ENCODE data around the gene RHBDF2.

The RHBDF2 gene

DNA sequence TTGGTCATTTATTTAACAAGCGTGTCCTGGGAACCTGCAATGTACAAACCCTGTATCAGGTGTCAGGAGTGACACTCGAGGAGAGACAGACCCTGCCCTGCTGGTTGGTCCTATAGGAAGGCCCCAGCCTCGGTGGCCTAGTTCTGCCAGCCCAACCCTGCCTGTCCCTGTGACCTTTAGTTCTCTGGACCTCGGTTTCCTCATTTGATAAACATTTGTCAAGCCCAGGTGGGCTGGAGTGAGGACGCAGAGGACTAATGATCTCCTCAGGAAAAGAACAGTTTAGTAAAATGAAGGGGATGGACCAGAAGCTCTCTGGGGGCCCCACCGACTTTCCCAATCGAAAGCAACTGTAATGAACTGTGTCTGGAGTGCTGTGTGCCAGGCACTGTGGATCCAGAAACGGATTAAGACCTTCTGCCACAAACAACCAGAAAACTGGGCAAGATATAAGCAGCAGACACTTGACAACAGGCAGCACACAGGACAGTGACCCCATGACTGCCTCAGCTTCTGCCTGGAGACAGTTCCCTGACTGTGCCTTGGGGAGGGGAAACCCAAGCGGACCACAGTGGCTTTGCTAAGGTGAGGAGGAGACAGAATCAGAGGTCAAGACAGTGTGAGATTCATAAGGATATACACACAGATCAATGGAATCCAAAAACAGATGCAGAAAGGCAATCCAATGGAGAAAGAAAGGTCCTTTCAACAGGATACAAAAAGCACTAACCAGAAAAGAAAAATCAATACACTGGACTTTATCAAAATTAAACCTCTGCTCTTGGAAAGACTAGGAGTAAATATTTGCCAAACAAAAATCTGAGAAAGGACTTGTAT is 47.4 kb upstream of the RHBDF2 start:
- Histone ChIP-seq H3K4me1 (ENCODE audit: low read length) (no peaks in the 10 kb centered on the region), H3K9ac (ENCODE audit: low read length) (no peak overlapping the region), H2AFZ (ENCODE audit: low read length) (no peak overlapping the region), H3K36me3 (replicated peaks; ENCODE audit: insufficient read depth, low read length) (no peaks in the 10 kb centered on the region), H3K27me3 (replicated peaks; ENCODE audit: insufficient read depth, low read length) (peaks cover 23% of the 10 kb centered on the region), H4K20me1 (ENCODE audit: insufficient read depth, low read length) (no peaks in the 10 kb centered on the region), H3K79me2 (ENCODE audit: low read length) (no peaks in the 10 kb centered on the region), H3K4me3 (ENCODE audit: low read length) (no peak overlapping the region), H3K9me3 (replicated peaks; ENCODE audit: insufficient read depth, low read length) (no peaks in the 10 kb centered on the region), H3K27ac (ENCODE audit: low read length) (no peak overlapping the region), H3K9me2 (replicated peaks; ENCODE audit: insufficient read depth, low read length) (no peaks in the 10 kb centered on the region), H3K4me2 (ENCODE audit: low read depth, low read length) (no peak overlapping the region), H3F3A (ENCODE audit: insufficient read depth, low read length) (no peaks in the 10 kb centered on the region)
- TF ChIP-seq EZH2 (optimal IDR thresholded peaks at IDR 0.05; ENCODE audit: low read depth, low read length) (no peak), EZH2phosphoT487 (IDR thresholded peaks at IDR 0.05; ENCODE audit: low read length) (no peak)
- TF ChIP-seq, protein P1, sequence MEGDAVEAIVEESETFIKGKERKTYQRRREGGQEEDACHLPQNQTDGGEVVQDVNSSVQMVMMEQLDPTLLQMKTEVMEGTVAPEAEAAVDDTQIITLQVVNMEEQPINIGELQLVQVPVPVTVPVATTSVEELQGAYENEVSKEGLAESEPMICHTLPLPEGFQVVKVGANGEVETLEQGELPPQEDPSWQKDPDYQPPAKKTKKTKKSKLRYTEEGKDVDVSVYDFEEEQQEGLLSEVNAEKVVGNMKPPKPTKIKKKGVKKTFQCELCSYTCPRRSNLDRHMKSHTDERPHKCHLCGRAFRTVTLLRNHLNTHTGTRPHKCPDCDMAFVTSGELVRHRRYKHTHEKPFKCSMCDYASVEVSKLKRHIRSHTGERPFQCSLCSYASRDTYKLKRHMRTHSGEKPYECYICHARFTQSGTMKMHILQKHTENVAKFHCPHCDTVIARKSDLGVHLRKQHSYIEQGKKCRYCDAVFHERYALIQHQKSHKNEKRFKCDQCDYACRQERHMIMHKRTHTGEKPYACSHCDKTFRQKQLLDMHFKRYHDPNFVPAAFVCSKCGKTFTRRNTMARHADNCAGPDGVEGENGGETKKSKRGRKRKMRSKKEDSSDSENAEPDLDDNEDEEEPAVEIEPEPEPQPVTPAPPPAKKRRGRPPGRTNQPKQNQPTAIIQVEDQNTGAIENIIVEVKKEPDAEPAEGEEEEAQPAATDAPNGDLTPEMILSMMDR (IDR thresholded peaks at IDR 0.05; ENCODE audit: low read length) = no peak
- no peak for DNase-seq

DNA sequence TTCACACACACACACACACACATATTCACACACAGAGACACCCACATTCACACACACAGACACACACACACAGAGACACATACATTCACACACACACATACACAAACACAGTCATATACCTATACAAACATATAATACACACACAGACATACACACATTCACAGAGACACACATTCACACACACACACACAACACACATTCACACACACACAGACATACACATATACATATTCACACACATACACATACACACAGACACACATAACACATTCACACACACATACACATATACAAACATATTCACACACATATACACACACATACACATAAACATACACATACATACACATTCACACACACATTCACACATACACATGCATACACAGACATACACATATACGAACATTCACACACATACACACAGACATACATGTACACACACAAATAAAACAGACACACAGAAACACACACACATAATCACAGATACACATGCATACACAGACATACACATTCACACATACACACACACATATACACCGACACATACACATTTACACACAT is 46.5 kb upstream of the RHBDF2 start:
- Histone ChIP-seq H3K36me3 (replicated peaks; ENCODE audit: insufficient read depth, low read length) (no peaks in the 10 kb centered on the region), H3K4me1 (ENCODE audit: low read length) (no peaks in the 10 kb centered on the region), H3K4me3 (ENCODE audit: low read length) (no peak overlapping the region), H3K9ac (ENCODE audit: low read length) (no peak overlapping the region), H3K4me2 (ENCODE audit: low read depth, low read length) (no peak overlapping the region), H3K27me3 (replicated peaks; ENCODE audit: insufficient read depth, low read length) (peaks cover 32% of the 10 kb centered on the region), H3K27ac (ENCODE audit: low read length) (no peak overlapping the region), H2AFZ (ENCODE audit: low read length) (no peak overlapping the region), H3K9me3 (replicated peaks; ENCODE audit: insufficient read depth, low read length) (no peaks in the 10 kb centered on the region), H3F3A (ENCODE audit: insufficient read depth, low read length) (no peaks in the 10 kb centered on the region), H3K9me2 (replicated peaks; ENCODE audit: insufficient read depth, low read length) (no peaks in the 10 kb centered on the region), H3K79me2 (ENCODE audit: low read length) (no peaks in the 10 kb centered on the region), H4K20me1 (ENCODE audit: insufficient read depth, low read length) (no peaks in the 10 kb centered on the region)
- TF ChIP-seq EZH2 (optimal IDR thresholded peaks at IDR 0.05; ENCODE audit: low read depth, low read length) (no peak), EZH2phosphoT487 (IDR thresholded peaks at IDR 0.05; ENCODE audit: low read length) (no peak)
- TF ChIP-seq, protein P1 (IDR thresholded peaks at IDR 0.05; ENCODE audit: low read length) = no peak
- no peak for DNase-seq

DNA sequence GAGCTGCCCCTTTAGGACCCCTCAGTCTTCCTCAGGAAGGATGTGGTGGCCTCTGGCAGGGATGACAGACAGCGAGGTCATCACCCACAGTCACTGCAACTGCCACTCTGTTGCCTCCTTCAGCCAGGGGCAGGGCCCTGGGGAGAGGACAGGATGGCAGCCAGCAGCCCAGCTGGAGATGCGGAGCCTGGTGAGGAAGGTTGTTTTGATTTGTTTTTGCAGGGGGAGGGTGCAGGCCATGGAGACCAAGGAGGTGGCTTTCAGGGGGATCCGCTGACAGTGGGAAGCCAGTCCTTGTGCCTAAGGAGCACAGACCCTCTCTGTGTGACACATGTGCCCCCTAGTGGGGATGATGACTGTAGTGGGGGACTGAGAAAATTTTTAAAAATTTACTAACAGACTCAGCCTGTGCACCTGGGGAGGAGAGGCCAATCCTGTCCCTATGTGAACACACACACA is 46.0 kb upstream of the RHBDF2 start:
- H3K9me2 ChIP-seq (replicated peaks; ENCODE audit: insufficient read depth, low read length) = no peaks in the 10 kb centered on the region
- H2AFZ ChIP-seq (ENCODE audit: low read length) = no peak overlapping the region
- H3K27me3 ChIP-seq (replicated peaks; ENCODE audit: insufficient read depth, low read length) = peaks cover 37% of the 10 kb centered on the region
- no peaks in the 10 kb centered on the region for H3K79me2 ChIP-seq (ENCODE audit: low read length)
- no peak overlapping the region for H3K4me3 ChIP-seq (ENCODE audit: low read length)
- H3K4me2 ChIP-seq (ENCODE audit: low read depth, low read length) = no peak overlapping the region
- no peaks in the 10 kb centered on the region for H4K20me1 ChIP-seq (ENCODE audit: insufficient read depth, low read length)
- no peaks in the 10 kb centered on the region for H3K9me3 ChIP-seq (replicated peaks; ENCODE audit: insufficient read depth, low read length)
- H3K36me3 ChIP-seq (replicated peaks; ENCODE audit: insufficient read depth, low read length) = no peaks in the 10 kb centered on the region
- TF ChIP-seq, protein P1 (IDR thresholded peaks at IDR 0.05; ENCODE audit: low read length) = peak; percentile 64
- TF ChIP-seq EZH2 (optimal IDR thresholded peaks at IDR 0.05; ENCODE audit: low read depth, low read length) = no peak
- H3F3A ChIP-seq (ENCODE audit: insufficient read depth, low read length) = no peaks in the 10 kb centered on the region
- H3K4me1 ChIP-seq (ENCODE audit: low read length) = no peaks in the 10 kb centered on the region
- no peak overlapping the region for H3K9ac ChIP-seq (ENCODE audit: low read length)
- DNase-seq = peak; percentile 51
- H3K27ac ChIP-seq (ENCODE audit: low read length) = no peak overlapping the region

All from MM.1S (cell line).